Kidney epithelial cell (primary cell): ENCODE data around the gene PJA2. TPM values are rescaled to one million over a fixed set of nuclear protein-coding genes. Genes with fewer than 3 reads are reported as not detected.

ENCODE experiments used
- DNase-seq: peaks from one replicate; pipeline ENCODE4 v3.0.0-alpha.2; 2010; ENCODE audit warnings: low read depth
- H3K27me3 ChIP-seq: 2 replicates; pipeline ENCODE4 v1.6.0; 2011; ENCODE audit warnings: low read length; ENCODE audit not compliant: control insufficient read depth, insufficient read depth
- H3K36me3 ChIP-seq: 2 replicates; pipeline ENCODE4 v1.5.1; 2011; ENCODE audit warnings: low read length; ENCODE audit not compliant: control insufficient read depth, insufficient read depth
- H3K4me3 ChIP-seq: 2 replicates; pipeline ENCODE4 v1.5.1; 2011; ENCODE audit warnings: low read depth, mild to moderate bottlenecking, control low read depth, low read length
- total RNA-seq: library from RNA; depleted of rRNA; stranded (reverse); fragments of >200 nt; gene quantifications from 2 replicates; pipeline ENCODE4 v1.2.3, GENCODE V29; 2015
- TF ChIP-seq, protein P1 (sequence below): IDR thresholded peaks from 2 replicates; pipeline ENCODE4 v1.5.1; 2011; ENCODE audit warnings: mild to moderate bottlenecking, moderate library complexity, low read length, control low read depth, inconsistent platforms; ENCODE audit not compliant: insufficient read depth, poor library complexity, severe bottlenecking

PJA2 gene
- total RNA-seq, 1 donor from 2014 or later = 69.9 TPM

DNA sequence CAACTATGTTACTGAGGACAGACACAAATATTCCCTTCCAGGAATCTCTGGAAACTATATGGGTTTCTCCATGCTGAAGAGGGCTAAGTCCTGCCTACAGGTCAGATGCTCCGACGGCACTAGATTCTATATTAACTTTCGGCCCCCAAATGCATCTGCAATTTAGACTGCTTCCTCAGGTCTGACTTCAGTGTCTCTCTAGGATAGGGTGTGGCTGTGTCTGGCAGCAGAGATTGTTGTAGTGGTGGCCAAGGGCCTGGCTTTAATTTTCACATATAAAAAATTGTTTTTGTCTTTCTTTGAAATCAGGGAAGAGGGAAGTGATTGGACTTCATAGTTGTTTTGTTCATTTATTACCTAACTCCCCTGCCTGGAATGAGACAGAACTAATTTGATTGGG is 101.8 kb downstream of the PJA2 start:
- Histone ChIP-seq H3K27me3 (no peaks in the 10 kb centered on the region), H3K4me3 (no peak overlapping the region), H3K36me3 (no peaks in the 10 kb centered on the region)
- DNase-seq = no peak
- TF ChIP-seq, protein P1, sequence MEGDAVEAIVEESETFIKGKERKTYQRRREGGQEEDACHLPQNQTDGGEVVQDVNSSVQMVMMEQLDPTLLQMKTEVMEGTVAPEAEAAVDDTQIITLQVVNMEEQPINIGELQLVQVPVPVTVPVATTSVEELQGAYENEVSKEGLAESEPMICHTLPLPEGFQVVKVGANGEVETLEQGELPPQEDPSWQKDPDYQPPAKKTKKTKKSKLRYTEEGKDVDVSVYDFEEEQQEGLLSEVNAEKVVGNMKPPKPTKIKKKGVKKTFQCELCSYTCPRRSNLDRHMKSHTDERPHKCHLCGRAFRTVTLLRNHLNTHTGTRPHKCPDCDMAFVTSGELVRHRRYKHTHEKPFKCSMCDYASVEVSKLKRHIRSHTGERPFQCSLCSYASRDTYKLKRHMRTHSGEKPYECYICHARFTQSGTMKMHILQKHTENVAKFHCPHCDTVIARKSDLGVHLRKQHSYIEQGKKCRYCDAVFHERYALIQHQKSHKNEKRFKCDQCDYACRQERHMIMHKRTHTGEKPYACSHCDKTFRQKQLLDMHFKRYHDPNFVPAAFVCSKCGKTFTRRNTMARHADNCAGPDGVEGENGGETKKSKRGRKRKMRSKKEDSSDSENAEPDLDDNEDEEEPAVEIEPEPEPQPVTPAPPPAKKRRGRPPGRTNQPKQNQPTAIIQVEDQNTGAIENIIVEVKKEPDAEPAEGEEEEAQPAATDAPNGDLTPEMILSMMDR = no peak

GRCh38 chr5:109307456-109307855 is 102.3 kb downstream of the PJA2 start:
- DNase-seq = no peak
- Histone ChIP-seq H3K27me3 (no peaks in the 10 kb centered on the region), H3K36me3 (no peaks in the 10 kb centered on the region), H3K4me3 (no peak overlapping the region)
- TF ChIP-seq, protein P1 = no peak

DNA sequence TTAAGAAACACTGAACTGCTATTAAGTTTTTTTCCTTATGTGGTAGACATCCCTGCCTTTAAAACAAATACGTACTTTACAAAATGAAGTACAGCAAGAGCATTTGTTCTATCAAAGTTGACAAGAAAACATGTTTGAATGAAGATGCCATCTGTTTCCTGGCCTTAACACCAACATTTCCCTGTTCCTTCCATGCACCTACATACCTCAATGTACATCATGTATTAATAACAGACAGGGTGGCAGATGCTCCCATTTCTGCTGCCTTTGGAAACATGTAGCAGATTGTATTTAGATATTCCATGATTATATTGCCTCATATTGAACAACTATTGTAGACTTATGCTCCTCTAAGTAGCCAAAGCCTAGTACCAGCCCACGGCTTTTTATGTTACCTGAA is 104.4 kb downstream of the PJA2 start:
- Histone ChIP-seq H3K27me3 (no peaks in the 10 kb centered on the region), H3K4me3 (no peak overlapping the region), H3K36me3 (no peaks in the 10 kb centered on the region)
- TF ChIP-seq, protein P1 = no peak
- DNase-seq = no peak

DNA sequence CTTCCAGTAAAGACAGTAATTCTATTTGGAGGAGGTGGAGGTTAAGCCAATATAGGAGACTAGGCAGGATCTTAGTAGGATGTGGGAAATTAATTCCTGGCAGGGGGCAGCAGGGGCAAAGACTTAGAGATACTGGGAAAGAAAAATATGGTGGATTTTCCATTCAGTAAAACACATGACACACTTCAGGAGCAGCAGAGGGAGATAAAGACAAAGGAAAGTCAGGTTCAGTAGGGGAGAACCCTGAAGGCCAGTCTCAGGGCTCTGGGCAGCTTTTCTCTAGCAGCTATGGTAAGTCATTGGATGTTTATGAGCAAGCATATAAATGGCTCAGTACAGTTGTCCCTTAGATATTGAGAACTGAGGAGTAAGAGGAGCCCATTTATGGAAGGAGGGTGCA is 105.5 kb downstream of the PJA2 start:
- TF ChIP-seq, protein P1 = peak; percentile 4
- no peaks in the 10 kb centered on the region for H3K27me3 ChIP-seq
- H3K4me3 ChIP-seq = no peak overlapping the region
- H3K36me3 ChIP-seq = no peaks in the 10 kb centered on the region
- DNase-seq = no peak

DNA sequence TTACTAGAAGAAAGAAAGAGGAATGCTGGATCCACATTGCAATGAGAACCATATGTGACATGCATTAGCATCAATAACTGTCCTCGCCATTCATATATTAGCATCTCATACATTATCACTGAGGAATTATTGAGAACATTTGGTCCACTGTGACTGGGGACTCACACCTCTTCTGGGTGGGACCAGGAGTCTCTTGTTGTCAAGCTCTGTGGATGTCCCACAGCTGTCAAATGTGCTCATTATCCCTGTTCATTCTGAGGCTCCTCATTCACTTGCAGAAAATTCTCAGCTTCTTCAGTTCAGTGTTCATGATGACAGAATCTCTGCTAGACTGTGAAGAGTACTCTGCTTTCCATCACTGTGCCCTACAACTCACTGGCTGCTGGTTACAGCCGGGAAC is 109.4 kb downstream of the PJA2 start:
- Histone ChIP-seq H3K4me3 (no peak overlapping the region), H3K27me3 (no peaks in the 10 kb centered on the region), H3K36me3 (no peaks in the 10 kb centered on the region)
- no peak for DNase-seq
- TF ChIP-seq, protein P1 = no peak

DNA sequence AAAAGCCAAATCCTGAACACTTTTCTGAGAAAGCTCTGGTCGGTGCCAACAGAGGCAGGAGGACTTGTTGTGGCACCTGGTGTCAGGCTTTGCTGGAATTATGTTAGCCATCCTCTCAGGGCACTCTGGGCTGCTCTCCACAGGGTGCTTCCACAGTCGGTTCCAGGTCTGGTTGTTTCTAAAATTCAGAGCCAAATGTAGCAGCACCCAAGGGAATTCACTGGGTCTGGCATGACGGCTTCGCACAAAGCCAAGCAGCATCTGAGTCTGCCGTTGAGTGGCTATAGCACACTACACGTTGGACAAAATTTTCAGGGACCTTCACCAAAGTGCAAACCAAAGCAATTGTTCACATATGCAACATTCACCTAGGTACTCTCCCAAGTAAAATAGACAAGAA is 110.2 kb downstream of the PJA2 start:
- Histone ChIP-seq H3K36me3 (no peaks in the 10 kb centered on the region), H3K27me3 (no peaks in the 10 kb centered on the region), H3K4me3 (no peak overlapping the region)
- TF ChIP-seq, protein P1 = no peak
- no peak for DNase-seq
